Muscle layer of duodenum (tissue), 2 donors: ENCODE data around the gene ZNF597.
"Not testable (repeated sequence)": the region's sequence is repeated elsewhere in the genome, so short reads cannot be mapped to it uniquely, and the experiment has no call there.

Experiments used
- H3K27ac ChIP-seq: one replicate; pipeline ENCODE4 v1.7.0; 2013; ENCODE audit warnings: mild to moderate bottlenecking, low read length
- H3K27me3 ChIP-seq: one replicate; pipeline ENCODE4 v1.7.0; 2013; ENCODE audit warnings: low read depth, mild to moderate bottlenecking, control low read depth, low read length
- H3K36me3 ChIP-seq, 2 donors: one replicate each; pipeline ENCODE4 v1.7.0; 2013; ENCODE audit warnings: low read length in 2 of 2, control low read depth in 1 of 2, mild to moderate bottlenecking in 1 of 2; ENCODE audit not compliant: insufficient read depth in 2 of 2, control insufficient read depth in 1 of 2
- H3K4me1 ChIP-seq, 2 donors: one replicate each; pipeline ENCODE4 v1.7.0; 2013; ENCODE audit warnings: low read length in 2 of 2, mild to moderate bottlenecking in 2 of 2, control low read depth in 1 of 2, moderate library complexity in 1 of 2; ENCODE audit not compliant: insufficient read depth in 2 of 2, control insufficient read depth in 1 of 2
- H3K4me3 ChIP-seq, 2 donors: one replicate each; pipeline ENCODE4 v1.7.0; 2013; ENCODE audit warnings: low read length in 2 of 2, low read depth in 1 of 2, mild to moderate bottlenecking in 1 of 2
- H3K9me3 ChIP-seq, 2 donors: one replicate each; pipeline ENCODE4 v1.7.0; 2013; ENCODE audit warnings: low read length in 2 of 2, control low read depth in 1 of 2, mild to moderate bottlenecking in 1 of 2; ENCODE audit not compliant: control insufficient read depth in 1 of 2
- donor health status: healthy.

ZNF597 gene

DNA sequence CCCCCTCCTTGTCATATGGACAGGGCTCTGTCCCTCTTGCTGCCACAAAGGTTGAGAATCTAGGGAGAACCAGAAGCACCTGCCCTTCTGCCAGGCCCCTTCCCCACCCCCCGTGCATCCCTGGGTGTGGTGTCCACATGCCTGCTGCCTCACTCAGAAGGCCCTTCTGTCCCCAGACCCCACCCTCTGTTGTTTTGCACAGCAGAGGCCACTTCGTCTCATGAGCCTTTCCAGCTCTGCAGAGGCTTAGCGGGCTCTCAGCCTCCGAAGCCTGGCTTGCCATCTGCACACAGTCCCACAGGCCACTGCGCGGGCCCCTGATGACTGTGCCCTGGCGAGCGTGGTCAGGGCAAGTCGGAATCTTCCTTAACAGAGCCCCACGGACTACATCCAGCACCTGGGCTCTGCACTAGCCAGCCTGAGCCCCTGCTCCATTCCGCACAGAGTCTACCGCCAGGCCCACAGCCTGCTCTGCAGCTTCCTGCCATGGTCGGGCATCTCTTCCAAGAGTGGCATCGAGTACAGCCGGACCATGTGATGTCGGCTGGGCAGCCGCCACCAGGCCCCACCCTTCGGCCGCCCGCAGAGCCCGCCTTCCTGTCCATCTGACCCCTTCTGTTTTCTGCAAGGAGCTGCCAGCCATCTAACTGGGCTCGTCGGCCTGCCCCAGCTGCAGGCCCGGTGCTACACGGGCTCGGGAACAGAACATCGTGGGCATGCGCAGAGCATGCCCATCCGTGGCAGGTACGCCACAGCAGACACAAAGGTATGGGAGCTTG, 41.2 kb upstream of the ZNF597 start:
- no peak overlapping the region for H3K27ac ChIP-seq
- no peaks in the 10 kb centered on the region for H3K27me3 ChIP-seq
- H3K4me1 ChIP-seq = no peaks in the 10 kb centered on the region
- no peaks in the 10 kb centered on the region for H3K9me3 ChIP-seq
- no peak overlapping the region for H3K4me3 ChIP-seq
- H3K36me3 ChIP-seq = peaks cover 47 to 82% of the 10 kb centered on the region in 2 donors

- H3K36me3 ChIP-seq = peaks cover 51 to 84% of the 10 kb centered on the region in 2 donors
Measured at GRCh38 chr16:3482659-3483241, 39.4 kb upstream of the ZNF597 start.

DNA sequence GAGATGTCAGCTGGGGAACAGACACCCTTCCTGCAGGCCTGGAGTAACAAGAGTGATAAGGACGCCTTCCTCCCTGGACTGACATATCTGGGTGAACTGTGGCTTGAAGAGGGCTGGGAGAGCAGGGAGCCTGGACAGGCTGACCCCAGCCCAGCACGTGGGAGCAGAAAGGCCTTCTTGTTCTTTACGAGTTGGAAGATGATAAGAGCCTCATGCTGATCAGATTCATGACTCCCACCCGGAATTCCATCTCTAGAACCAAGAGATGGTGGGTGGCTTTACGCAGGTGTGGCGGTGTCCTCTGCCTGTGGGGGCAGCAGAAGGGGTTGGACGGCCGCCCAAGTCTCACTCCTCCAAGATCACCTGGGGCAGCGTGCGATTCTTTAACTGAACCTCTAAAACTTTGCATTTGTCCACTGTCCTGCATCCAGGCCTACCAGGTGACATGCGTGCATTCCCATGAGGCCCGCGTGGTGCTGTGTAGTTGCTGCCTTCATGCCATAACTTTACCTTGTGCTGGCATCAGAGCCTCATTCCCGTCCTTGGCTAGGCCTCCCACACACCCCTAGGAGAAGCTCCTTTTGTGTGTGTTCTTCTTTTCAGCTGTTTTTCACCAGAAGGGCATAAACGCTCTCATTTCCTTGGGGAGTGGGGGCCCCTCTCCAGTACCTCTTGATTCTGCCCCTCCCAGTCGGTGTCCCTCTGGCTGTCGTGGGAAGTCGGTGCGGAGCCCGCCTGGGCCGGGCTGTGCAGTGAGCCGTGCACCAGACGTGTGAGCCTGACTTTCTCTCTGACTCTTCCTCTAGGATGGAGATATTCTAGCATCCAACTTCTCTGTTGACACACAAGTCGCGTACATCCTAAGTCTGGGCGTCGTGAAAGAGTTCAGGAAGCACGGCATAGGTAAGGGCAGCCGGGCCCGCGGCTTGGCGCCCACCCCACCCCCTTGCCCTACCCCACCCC, 38.7 kb upstream of the ZNF597 start:
- no peaks in the 10 kb centered on the region for H3K9me3 ChIP-seq
- no peak overlapping the region for H3K4me3 ChIP-seq
- no peaks in the 10 kb centered on the region for H3K4me1 ChIP-seq
- peaks cover 51 to 76% of the 10 kb centered on the region in 2 donors for H3K36me3 ChIP-seq
- H3K27me3 ChIP-seq = no peaks in the 10 kb centered on the region
- no peak overlapping the region for H3K27ac ChIP-seq

More at GRCh38 chr16:3482659-3483241, 39.4 kb upstream of the ZNF597 start:
- Histone ChIP-seq H3K4me3 (no peak overlapping the region), H3K9me3 (no peaks in the 10 kb centered on the region), H3K4me1 (no peaks in the 10 kb centered on the region), H3K27ac (no peak overlapping the region), H3K27me3 (no peaks in the 10 kb centered on the region)

- Histone ChIP-seq H3K27ac (no peak overlapping the region), H3K4me3 (no peak overlapping the region), H3K36me3 (peaks cover 46 to 71% of the 10 kb centered on the region in 2 donors), H3K4me1 (no peaks in the 10 kb centered on the region), H3K9me3 (no peaks in the 10 kb centered on the region), H3K27me3 (no peaks in the 10 kb centered on the region)
Measured at GRCh38 chr16:3480901-3481695, 37.8 kb upstream of the ZNF597 start.

DNA sequence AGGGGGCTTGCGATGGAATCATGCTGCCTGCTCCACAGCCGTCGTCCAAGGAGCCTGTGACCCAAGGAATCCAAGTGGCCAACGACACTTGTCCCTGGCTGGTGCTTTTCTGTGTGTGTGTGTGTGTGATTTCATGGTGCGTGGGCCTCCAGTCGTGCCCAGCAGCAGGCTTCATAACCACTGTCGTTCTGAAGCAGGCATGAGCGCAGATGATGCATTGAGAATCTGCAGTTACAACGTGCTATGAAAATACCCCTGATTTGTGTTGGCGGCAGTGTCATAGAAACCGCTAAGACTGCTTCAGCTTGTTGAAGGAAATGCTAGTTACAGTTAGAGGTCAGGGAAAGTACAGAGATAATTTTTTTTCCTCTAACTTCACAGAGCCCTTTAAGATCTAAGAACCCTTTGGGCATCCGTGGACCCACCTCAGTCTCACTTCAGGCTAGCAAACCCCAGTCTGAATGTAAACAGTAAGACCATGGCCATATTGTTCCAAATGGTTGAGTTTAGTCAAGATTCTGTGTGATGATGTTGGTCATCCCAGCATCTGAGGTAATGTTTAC, 36.4 kb upstream of the ZNF597 start:
- Histone ChIP-seq H3K36me3 (peaks cover 33 to 61% of the 10 kb centered on the region in 2 donors), H3K4me3 (no peak overlapping the region), H3K27ac (no peak overlapping the region), H3K4me1 (no peaks in the 10 kb centered on the region), H3K27me3 (no peaks in the 10 kb centered on the region), H3K9me3 (no peaks in the 10 kb centered on the region)

- H3K36me3 ChIP-seq = peaks cover 24 to 47% of the 10 kb centered on the region in 2 donors
- H3K4me1 ChIP-seq = no peaks in the 10 kb centered on the region
- no peak overlapping the region for H3K4me3 ChIP-seq
- H3K27me3 ChIP-seq = no peaks in the 10 kb centered on the region
- no peak overlapping the region for H3K27ac ChIP-seq
- no peaks in the 10 kb centered on the region for H3K9me3 ChIP-seq
Measured at GRCh38 chr16:3478242-3478925, 35.1 kb upstream of the ZNF597 start.

DNA sequence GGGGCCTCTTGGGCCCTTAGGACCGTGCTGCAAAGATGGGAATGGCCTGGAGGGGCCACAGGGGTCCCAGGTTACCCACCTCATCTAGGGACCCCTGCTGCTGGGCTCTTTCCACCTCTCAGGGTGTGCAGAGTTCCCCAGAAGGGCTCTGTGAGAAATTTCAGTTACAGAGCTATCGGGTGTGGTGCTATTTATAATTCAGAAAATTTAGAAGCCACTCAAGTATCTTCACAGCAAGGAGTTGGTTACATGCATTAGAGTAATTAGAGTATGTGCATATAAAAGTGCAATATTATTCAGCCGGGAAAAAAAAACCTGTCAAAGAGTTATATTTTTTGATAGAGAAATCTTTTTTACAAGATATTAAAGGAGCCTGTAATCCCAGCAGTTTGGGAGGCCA, 33.1 kb upstream of the ZNF597 start:
- H3K9me3 ChIP-seq = no peaks in the 10 kb centered on the region
- H3K4me3 ChIP-seq = no peak overlapping the region
- H3K27ac ChIP-seq = no peak overlapping the region
- H3K36me3 ChIP-seq = peaks cover 12 to 28% of the 10 kb centered on the region in 2 donors
- H3K4me1 ChIP-seq = no peaks in the 10 kb centered on the region
- no peaks in the 10 kb centered on the region for H3K27me3 ChIP-seq

DNA sequence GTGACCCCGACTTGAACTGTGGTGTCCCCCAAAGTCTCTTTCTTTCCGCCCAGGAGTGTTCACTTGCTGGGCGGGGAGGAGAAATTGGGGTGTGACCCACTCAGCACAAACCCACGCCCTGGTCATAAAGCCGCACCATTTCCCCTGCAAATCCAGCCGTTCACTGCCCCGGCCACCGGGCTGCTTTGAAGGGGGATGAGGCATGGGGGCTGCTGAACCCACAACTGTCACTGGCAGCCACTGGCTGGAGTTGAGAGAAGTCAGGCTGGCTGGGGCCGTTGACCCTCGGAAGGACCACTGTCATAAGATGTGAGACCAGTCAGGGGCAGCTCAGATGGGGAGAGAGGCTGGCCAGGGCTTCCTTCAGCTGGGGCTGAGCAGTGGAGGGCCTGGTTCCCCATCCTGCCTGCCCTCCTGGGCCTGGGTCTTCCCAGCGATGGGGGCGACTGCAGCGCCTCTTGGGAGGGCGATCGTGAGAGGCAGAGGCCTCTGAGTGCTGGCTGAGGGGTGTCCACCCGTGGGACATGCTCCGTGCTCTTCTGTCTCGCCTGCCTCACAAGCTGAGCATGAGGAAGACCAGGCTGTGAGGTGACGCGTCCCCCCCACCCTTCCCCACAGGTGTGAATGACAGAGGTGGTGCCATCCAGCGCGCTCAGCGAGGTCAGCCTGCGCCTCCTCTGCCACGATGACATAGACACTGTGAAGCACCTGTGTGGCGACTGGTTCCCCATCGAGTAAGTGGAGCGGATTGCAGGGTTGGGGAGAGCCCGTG, 32.5 kb upstream of the ZNF597 start:
- no peak overlapping the region for H3K4me3 ChIP-seq
- H3K36me3 ChIP-seq = peaks cover 9 to 22% of the 10 kb centered on the region in 2 donors
- H3K4me1 ChIP-seq = no peaks in the 10 kb centered on the region
- no peaks in the 10 kb centered on the region for H3K27me3 ChIP-seq
- H3K9me3 ChIP-seq = no peaks in the 10 kb centered on the region
- H3K27ac ChIP-seq = no peak overlapping the region

DNA sequence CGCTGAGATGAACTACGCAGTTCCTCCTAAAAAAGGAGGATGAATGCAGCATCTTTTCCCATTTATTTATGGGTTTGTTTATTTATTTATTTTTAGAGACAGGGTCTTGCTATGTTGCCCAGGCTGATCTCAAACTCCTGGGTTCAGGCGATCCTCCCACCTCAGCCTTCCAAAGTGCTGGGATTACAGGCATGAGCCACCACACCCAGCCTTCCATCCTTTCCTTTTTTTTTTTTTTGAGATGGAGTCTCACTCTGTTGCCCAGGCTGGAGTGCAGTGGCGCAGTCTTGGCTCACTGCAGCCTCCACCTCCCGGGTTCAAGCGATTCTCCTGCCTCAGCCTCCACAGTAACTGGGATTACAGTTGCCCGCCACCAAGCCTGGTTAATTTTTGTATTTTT, 31.6 kb upstream of the ZNF597 start:
- H3K36me3 ChIP-seq = peaks cover 7 to 19% of the 10 kb centered on the region in 2 donors
- H3K4me1 ChIP-seq, H3K27ac ChIP-seq: not testable (repeated sequence)

More for the DNA sequence above, 31.6 kb upstream of the ZNF597 start:
- not testable (repeated sequence) for H3K9me3 ChIP-seq, H3K27me3 ChIP-seq, H3K4me3 ChIP-seq
